Panc1 (cell line): Measurements from ENCODE around the gene PARP9. TPM values are rescaled to one million over a fixed set of nuclear protein-coding genes. Genes with fewer than 3 reads are reported as not detected.

Source experiments
- ATAC-seq: fragments of 200-7000 bp; cut with Tn5 transposase; 2 replicates; pipeline ENCODE4 v1.9.1; 2020; ENCODE audit warnings: mild to moderate bottlenecking, moderate library complexity
- BruUV-seq: library from RNA; stranded (reverse); fragments of 400-500 nt; replicated peaks from 2 replicates; lab custom pipeline; 2021; lab: Mats Ljungman, UMichigan
- CTCF ChIA-PET: fragments of 300-600 bp; sonication (Branson Sonifier 250); formaldehyde crosslinking; loops from one replicate; lab custom pipeline; 2022; ENCODE audit warnings: antibody characterized with exemption; lab: Charles Lee
- POLR2A ChIA-PET: fragments of 300-600 bp; sonication (Branson Sonifier 250); formaldehyde crosslinking; loops from one replicate; lab custom pipeline; 2022; ENCODE audit warnings: antibody characterized with exemption; lab: Charles Lee
- DNase-seq: peaks from one replicate; pipeline ENCODE4 v3.0.0-alpha.2; 2010; ENCODE audit warnings: low read depth, low spot score
- H3K27ac ChIP-seq: 2 replicates; pipeline ENCODE4 v1.5.1; 2011; ENCODE audit warnings: mild to moderate bottlenecking, low read length, inconsistent platforms
- H3K27me3 ChIP-seq: fragments of 200-500 bp; sonication (Bioruptor generic); 2 replicates; pipeline ENCODE4 v1.6.0; 2014; ENCODE audit warnings: low read length, inconsistent platforms; ENCODE audit not compliant: control insufficient read depth, insufficient read depth
- H3K36me3 ChIP-seq: fragments of 200-500 bp; sonication (Bioruptor generic); 2 replicates; pipeline ENCODE4 v1.5.1; 2014; ENCODE audit warnings: inconsistent platforms, mild to moderate bottlenecking, low read length, moderate library complexity; ENCODE audit not compliant: control insufficient read depth, insufficient read depth
- H3K4me1 ChIP-seq: 2 replicates; pipeline ENCODE4 v1.5.1; 2011; ENCODE audit warnings: inconsistent platforms, mild to moderate bottlenecking, low read length, moderate library complexity; ENCODE audit not compliant: control insufficient read depth, insufficient read depth
- H3K4me3 ChIP-seq, 2 experiments: 2 replicates each; pipeline ENCODE4 v1.5.1; 2011 to 2012; ENCODE audit warnings: low read depth in 2 of 2, low read length in 2 of 2, mild to moderate bottlenecking in 2 of 2, inconsistent platforms in 1 of 2, moderate library complexity in 1 of 2
- H3K9me3 ChIP-seq: fragments of 200-500 bp; sonication (Bioruptor generic); 2 replicates; pipeline ENCODE4 v1.5.1; 2014; ENCODE audit warnings: low read depth, mild to moderate bottlenecking, inconsistent platforms, low read length, moderate library complexity; ENCODE audit not compliant: control insufficient read depth, insufficient read depth
- POLR2AphosphoS5 ChIP-seq: IDR thresholded peaks from 2 replicates; pipeline ENCODE4 v1.6.1; 2012; ENCODE audit warnings: mild to moderate bottlenecking, low read depth, low read length, moderate library complexity
- SIN3A ChIP-seq: IDR thresholded peaks from 2 replicates; pipeline ENCODE4 v1.6.1; 2012; ENCODE audit warnings: low read depth, mild to moderate bottlenecking, low read length, moderate library complexity, borderline replicate concordance; ENCODE audit not compliant: insufficient read depth
- TCF7L2 ChIP-seq: IDR thresholded peaks from 2 replicates; pipeline ENCODE4 v1.6.1; 2011; ENCODE audit warnings: mild to moderate bottlenecking, low read depth, low read length, inconsistent platforms
- in situ Hi-C: cut with HindIII; loops from 2 replicates; pipeline ENCODE4 v1.10.0; 2016; ENCODE audit warnings: low sequenced_read_pairs, low pct_unique_long_range_greater_than_20kb
- intact Hi-C: fragments of 100-400 bp; cut with micrococcal nuclease; formaldehyde crosslinking; loops from one replicate; pipeline ENCODE4 v1.10.0; 2022; ENCODE audit not compliant: unreplicated experiment
- total RNA-seq: library from RNA; stranded (reverse); gene quantifications from one replicate; pipeline ENCODE4 v1.2.1, GENCODE V29; 2021; ENCODE audit not compliant: unreplicated experiment
- TF ChIP-seq, protein P1 (sequence below): fragments of 450-650 bp; IDR thresholded peaks from 2 replicates; pipeline ENCODE4 v1.5.1; 2017; ENCODE audit warnings: mild to moderate bottlenecking
- TF ChIP-seq, protein P2 (sequence below), 2 experiments: IDR thresholded peaks; 2 replicates each; pipeline ENCODE4 v1.6.1; 2011 to 2012; ENCODE audit warnings: low read depth in 2 of 2, control low read depth in 1 of 2, low read length in 1 of 2, mild to moderate bottlenecking in 1 of 2, moderate library complexity in 1 of 2; ENCODE audit not compliant: insufficient read depth in 1 of 2

Gene PARP9
- total RNA-seq, 1 experiment from 2014 or later = 14.5 TPM

DNA sequence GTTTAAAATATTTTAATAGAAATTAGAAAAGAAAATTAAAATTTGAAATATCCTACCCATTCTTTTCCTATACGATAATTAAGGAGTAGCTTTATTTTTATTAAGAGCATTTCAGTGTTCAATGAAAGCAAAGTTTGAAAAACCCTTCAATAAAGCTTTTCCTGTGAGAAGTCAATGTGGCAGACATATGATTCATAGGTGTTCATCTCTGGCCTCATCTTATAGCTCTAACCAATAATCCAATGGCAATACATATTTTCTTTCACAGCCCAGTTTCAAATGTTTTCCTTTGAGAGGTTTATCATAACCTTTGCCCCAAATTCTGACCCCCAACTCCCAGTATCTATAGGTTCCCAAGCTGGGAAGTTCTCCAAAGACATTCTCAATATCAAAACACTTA, 57.6 kb downstream of the PARP9 start:
- BruUV-seq = no TSS peak
- ChIA-PET CTCF (no interaction called here), POLR2A (no interaction called here)
- no peak for ATAC-seq
- DNase-seq = no peak
- H3K27me3 ChIP-seq = no peaks in the 10 kb centered on the region
- intact Hi-C loops (no loop called here), in situ Hi-C loops (no loop called here)
- no peak overlapping the region for H3K4me3 ChIP-seq
- no peaks in the 10 kb centered on the region for H3K9me3 ChIP-seq
- H3K4me1 ChIP-seq = peaks cover 9% of the 10 kb centered on the region
- TF ChIP-seq SIN3A (no peak), POLR2AphosphoS5 (no peak), TCF7L2 (no peak)
- TF ChIP-seq, protein P1, sequence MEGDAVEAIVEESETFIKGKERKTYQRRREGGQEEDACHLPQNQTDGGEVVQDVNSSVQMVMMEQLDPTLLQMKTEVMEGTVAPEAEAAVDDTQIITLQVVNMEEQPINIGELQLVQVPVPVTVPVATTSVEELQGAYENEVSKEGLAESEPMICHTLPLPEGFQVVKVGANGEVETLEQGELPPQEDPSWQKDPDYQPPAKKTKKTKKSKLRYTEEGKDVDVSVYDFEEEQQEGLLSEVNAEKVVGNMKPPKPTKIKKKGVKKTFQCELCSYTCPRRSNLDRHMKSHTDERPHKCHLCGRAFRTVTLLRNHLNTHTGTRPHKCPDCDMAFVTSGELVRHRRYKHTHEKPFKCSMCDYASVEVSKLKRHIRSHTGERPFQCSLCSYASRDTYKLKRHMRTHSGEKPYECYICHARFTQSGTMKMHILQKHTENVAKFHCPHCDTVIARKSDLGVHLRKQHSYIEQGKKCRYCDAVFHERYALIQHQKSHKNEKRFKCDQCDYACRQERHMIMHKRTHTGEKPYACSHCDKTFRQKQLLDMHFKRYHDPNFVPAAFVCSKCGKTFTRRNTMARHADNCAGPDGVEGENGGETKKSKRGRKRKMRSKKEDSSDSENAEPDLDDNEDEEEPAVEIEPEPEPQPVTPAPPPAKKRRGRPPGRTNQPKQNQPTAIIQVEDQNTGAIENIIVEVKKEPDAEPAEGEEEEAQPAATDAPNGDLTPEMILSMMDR = no peak
- TF ChIP-seq, protein P2, sequence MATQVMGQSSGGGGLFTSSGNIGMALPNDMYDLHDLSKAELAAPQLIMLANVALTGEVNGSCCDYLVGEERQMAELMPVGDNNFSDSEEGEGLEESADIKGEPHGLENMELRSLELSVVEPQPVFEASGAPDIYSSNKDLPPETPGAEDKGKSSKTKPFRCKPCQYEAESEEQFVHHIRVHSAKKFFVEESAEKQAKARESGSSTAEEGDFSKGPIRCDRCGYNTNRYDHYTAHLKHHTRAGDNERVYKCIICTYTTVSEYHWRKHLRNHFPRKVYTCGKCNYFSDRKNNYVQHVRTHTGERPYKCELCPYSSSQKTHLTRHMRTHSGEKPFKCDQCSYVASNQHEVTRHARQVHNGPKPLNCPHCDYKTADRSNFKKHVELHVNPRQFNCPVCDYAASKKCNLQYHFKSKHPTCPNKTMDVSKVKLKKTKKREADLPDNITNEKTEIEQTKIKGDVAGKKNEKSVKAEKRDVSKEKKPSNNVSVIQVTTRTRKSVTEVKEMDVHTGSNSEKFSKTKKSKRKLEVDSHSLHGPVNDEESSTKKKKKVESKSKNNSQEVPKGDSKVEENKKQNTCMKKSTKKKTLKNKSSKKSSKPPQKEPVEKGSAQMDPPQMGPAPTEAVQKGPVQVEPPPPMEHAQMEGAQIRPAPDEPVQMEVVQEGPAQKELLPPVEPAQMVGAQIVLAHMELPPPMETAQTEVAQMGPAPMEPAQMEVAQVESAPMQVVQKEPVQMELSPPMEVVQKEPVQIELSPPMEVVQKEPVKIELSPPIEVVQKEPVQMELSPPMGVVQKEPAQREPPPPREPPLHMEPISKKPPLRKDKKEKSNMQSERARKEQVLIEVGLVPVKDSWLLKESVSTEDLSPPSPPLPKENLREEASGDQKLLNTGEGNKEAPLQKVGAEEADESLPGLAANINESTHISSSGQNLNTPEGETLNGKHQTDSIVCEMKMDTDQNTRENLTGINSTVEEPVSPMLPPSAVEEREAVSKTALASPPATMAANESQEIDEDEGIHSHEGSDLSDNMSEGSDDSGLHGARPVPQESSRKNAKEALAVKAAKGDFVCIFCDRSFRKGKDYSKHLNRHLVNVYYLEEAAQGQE (IDR thresholded peaks at IDR 0.05; ENCODE audit: insufficient read depth in 1 of 2, low read depth in 2 of 2, low read length in 1 of 2) = no peak
- H3K27ac ChIP-seq = no peak overlapping the region
- no peaks in the 10 kb centered on the region for H3K36me3 ChIP-seq

DNA sequence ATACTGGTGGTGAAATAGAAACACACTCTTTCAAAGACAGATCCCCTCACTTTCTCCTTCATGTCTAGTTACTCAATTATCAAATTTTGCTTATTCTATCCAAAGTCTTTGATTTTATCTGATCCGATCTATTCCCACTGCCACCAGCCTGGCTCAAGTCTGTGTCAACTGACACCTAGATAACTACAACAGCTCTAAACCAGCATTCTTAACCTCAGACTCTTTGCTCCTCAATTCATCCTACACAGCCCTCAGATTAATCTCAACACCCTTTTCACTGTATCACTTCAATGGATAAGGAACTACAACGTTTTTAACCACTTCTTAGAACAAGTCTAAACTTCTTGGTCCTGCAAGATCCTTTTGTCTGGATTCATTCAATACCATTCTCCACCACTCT, 58.4 kb downstream of the PARP9 start:
- Histone ChIP-seq H3K36me3 (no peaks in the 10 kb centered on the region), H3K4me1 (peaks cover 2% of the 10 kb centered on the region), H3K4me3 (no peak overlapping the region), H3K27me3 (no peaks in the 10 kb centered on the region), H3K9me3 (no peaks in the 10 kb centered on the region), H3K27ac (no peak overlapping the region)
- ChIA-PET CTCF (no interaction called here), POLR2A (interaction anchor here (0.7 kb wide), 1 partner anchor 14 kb away, joined by 10 read pairs; no protein-coding TSS in a partner anchor)
- intact Hi-C loops = no loop called here
- no peak for DNase-seq
- no TSS peak for BruUV-seq
- TF ChIP-seq SIN3A (no peak), POLR2AphosphoS5 (no peak), TCF7L2 (no peak)
- TF ChIP-seq, protein P1 = no peak
- TF ChIP-seq, protein P2 (IDR thresholded peaks at IDR 0.05; ENCODE audit: insufficient read depth in 1 of 2, low read depth in 2 of 2, low read length in 1 of 2) = no peak
- in situ Hi-C loops = no loop called here
- ATAC-seq = no peak
